Kidney (tissue), 14 donors: Measurements from ENCODE around the gene CCDC57. TPM values are rescaled to one million over a fixed set of nuclear protein-coding genes. Genes with fewer than 3 reads are reported as not detected.
A peak's percentile ranks its signal among the peaks of the same experiment; 100 is the strongest.

Experiments used
- DNase-seq, 5 donors: peaks; one replicate each; pipeline ENCODE4 v3.0.0-alpha.2; 2013 to 2020
- FAIRE-seq: peaks from 2 replicates; lab custom pipeline; 2012; peaks lifted over from hg19 to GRCh38; lab: Jason Lieb, UNC
- H3K27ac ChIP-seq, 2 donors: one replicate each; pipeline ENCODE4 v1.7.0; 2013; ENCODE audit warnings: low read depth in 2 of 2, low read length in 2 of 2, inconsistent platforms in 1 of 2
- H3K27me3 ChIP-seq: one replicate; pipeline ENCODE4 v1.7.1; 2013; ENCODE audit warnings: low read length, inconsistent platforms; ENCODE audit not compliant: control insufficient read depth, insufficient read depth
- H3K36me3 ChIP-seq, 3 donors: one replicate each; pipeline versions ENCODE4 v1.7.0 to v1.7.1; 2013; ENCODE audit warnings: low read length in 3 of 3, control low read depth in 1 of 3, inconsistent platforms in 1 of 3; ENCODE audit not compliant: insufficient read depth in 3 of 3, control insufficient read depth in 2 of 3
- H3K4me1 ChIP-seq, 3 donors: one replicate each; pipeline versions ENCODE4 v1.7.0 to v1.7.1; 2013; ENCODE audit warnings: low read length in 3 of 3, inconsistent platforms in 1 of 3, low read depth in 1 of 3; ENCODE audit not compliant: control insufficient read depth in 2 of 3, insufficient read depth in 2 of 3
- H3K4me3 ChIP-seq, 3 donors: one replicate each; pipeline versions ENCODE4 v1.7.0 to v1.8.1; 2013; ENCODE audit warnings: low read length in 3 of 3, control low read depth in 1 of 3, inconsistent platforms in 1 of 3
- H3K9ac ChIP-seq, 3 donors: one replicate each; pipeline versions ENCODE4 v1.7.0 to v1.7.1; 2013; ENCODE audit warnings: low read length in 3 of 3, control low read depth in 1 of 3, inconsistent platforms in 1 of 3
- H3K9me3 ChIP-seq, 3 donors: one replicate each; pipeline versions ENCODE4 v1.7.0 to v1.7.1; 2013; ENCODE audit warnings: low read length in 3 of 3, control low read depth in 1 of 3, inconsistent platforms in 1 of 3; ENCODE audit not compliant: control insufficient read depth in 2 of 3, insufficient read depth in 1 of 3
- intact Hi-C: fragments of 100-400 bp; cut with DNase I; formaldehyde crosslinking; loops from one replicate; pipeline ENCODE4 v1.11.1; 2022
- polyA plus RNA-seq: library from polyadenylated mRNA; stranded (reverse); fragments of 350-450 nt; fragmentation: Illumina TruSeq; extraction: RNeasy Lipid Tissue Mini Kit (QIAGEN cat#74804); gene quantifications from one replicate; pipeline ENCODE4 v1.2.3, GENCODE V29; 2014; ENCODE audit warnings: low read depth, low replicate concordance; ENCODE audit not compliant: insufficient read depth
- total RNA-seq: library from RNA; stranded (reverse); fragmentation: NEBNext Ultra II Directional; extraction: Animal tissue kit (Norgen Biotek cat#: 25700); gene quantifications from one replicate; pipeline ENCODE4 v1.2.1, GENCODE V29; 2021
- TF ChIP-seq, protein P1 (sequence below): IDR thresholded peaks from 3 replicates; pipeline ENCODE4 v1.5.1; 2012; ENCODE audit warnings: mild to moderate bottlenecking, moderate library complexity, borderline replicate concordance; ENCODE audit not compliant: insufficient read depth; ENCODE audit errors: extremely low read depth
- donor health status: control.
- donor health status: control.
- donor health status: control.
- donor health status: control.
- donor health status: control.
- donor health status: DM: yes; HTN: yes; CAD: no.
- donor health status: Normal renal cell carcinoma (clear cell type).

Gene CCDC57
- total and polyA plus RNA-seq, 2 donors from 2014 or later, result 46.7 to 79.4 TPM

DNA sequence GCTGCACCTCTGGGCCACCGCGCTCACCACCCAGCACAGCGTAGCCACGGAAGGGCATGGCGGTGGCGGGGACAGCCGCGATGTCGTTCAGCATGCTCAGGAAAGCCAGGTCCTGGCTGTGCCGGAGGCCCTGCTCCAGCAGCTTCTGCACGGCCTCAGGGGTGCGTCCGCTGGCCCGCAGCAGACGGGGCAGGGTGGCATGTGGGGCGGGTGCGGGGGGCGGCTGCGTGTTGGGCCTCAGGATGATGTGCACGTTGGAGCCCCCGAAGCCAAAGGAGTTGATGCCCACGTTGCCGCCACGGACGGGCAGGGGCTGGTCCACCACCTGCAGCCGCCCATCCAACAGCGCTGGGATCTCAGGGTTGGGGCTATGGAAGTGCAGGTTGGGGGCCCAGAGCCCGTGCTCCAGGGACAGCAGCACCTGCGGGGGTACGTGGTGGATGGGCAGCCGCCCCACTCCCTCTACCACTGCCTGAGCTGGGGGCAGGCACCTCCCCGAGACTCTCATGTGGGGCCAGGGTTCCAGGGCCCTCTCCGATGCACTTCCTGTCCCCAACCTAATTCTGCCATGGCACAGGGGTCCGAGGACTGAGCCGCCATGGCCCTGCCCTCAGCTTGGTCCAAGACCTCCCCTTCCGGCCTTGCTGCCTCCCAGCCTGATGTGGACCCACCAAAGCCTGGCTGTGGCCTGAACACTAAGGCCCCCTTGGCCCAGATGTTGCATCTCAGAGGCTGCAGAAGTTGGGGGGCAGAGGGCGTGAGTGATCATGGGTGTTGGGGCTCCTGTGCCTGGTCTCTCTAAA is 121.2 kb downstream of the CCDC57 start:
- no peak for FAIRE-seq
- TF ChIP-seq, protein P1, sequence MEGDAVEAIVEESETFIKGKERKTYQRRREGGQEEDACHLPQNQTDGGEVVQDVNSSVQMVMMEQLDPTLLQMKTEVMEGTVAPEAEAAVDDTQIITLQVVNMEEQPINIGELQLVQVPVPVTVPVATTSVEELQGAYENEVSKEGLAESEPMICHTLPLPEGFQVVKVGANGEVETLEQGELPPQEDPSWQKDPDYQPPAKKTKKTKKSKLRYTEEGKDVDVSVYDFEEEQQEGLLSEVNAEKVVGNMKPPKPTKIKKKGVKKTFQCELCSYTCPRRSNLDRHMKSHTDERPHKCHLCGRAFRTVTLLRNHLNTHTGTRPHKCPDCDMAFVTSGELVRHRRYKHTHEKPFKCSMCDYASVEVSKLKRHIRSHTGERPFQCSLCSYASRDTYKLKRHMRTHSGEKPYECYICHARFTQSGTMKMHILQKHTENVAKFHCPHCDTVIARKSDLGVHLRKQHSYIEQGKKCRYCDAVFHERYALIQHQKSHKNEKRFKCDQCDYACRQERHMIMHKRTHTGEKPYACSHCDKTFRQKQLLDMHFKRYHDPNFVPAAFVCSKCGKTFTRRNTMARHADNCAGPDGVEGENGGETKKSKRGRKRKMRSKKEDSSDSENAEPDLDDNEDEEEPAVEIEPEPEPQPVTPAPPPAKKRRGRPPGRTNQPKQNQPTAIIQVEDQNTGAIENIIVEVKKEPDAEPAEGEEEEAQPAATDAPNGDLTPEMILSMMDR, result no peak
- Histone ChIP-seq H3K36me3 (peaks cover 0 to 14% (median 4%) of the 10 kb centered on the region in 3 donors), H3K9ac (no peak overlapping the region), H3K27ac (no peak overlapping the region), H3K27me3 (no peaks in the 10 kb centered on the region), H3K9me3 (no peaks in the 10 kb centered on the region), H3K4me1 (peaks cover 0 to 3% (median 1%) of the 10 kb centered on the region in 3 donors), H3K4me3 (no peak overlapping the region)
- DNase-seq, result peak in 1 of 5 donors; percentile 72
- intact Hi-C loops, result no loop called here

DNA sequence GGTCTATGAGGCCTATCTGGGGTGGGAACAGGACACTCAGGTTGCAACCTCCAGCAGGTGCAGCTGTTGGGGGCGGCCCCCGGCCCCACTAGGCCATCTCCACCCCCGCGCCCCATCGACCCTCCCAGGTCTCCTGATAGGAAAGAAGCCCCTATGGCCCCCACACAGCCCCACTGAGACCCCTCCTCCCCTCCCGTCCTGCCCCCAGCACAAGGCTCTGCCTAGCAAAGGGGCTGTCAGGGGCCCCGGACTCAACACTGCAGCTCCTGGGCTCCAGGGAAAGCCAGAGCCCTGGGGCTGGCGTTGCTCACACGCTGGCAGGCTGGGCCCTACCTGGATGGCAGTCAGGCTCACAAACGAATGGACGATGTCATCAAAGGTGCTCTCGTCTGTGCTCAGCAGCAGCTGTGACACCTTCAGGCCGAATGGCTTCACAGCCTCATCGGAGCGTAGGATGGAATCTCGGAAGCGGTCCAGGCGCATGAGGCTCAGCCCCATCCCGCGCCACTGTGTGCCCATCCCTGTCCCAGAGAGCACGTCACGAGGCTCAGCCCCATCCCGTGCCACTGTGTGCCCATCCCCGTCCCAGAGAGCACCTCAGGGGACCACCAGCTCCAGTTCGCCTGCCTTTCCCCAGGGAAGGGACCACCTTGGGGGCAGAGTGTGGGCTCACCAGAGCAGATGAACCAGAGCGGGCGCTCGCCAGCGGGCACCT is 121.9 kb downstream of the CCDC57 start:
- peak in 1 of 5 donors; percentile 65 for DNase-seq

DNA sequence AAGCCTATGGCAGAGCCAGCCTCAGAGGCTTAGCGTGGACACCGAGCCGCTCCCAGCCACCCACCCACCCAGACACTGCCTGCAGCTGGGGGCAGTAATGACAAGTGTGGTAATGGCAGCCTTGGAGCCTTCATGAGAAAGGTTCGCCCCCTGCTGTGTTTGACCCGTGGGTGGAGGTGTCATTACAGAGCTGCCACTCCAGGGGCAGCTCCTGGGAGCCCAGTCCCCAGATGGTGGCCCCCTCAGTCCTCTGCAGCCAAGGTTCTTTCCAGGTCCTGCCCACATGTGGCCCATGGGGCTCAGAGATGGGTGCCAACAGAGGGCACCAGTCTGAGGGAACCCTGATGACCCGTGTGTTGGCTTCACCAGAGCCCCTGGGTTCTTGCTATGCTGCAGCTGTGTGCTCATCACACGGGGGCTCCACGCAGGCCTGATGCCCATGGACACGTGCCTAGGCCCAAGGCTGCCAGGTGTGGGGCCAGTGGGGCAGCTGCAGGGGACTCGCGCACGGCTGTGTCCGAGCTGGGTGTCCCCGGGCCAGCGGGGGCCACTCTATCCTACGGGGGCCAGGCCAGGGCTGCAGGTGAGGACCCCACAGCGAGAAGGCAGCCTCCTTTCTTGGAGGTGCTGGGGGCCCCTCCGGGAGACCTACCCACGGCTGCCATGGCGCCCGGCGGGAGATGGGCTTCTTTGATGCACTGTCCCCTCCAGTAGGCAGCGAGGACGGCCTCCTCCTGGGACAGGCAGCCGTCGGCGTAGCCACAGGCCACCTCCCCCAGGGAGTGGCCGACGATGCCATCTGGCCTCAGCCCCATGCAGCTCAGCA is 122.7 kb downstream of the CCDC57 start:
- no peaks in the 10 kb centered on the region for H3K9me3 ChIP-seq
- TF ChIP-seq, protein P1, result no peak
- no peak overlapping the region for H3K4me3 ChIP-seq
- H3K27ac ChIP-seq, result no peak overlapping the region
- peaks cover 0 to 7% (median 2%) of the 10 kb centered on the region in 3 donors for H3K36me3 ChIP-seq
- H3K27me3 ChIP-seq, result no peaks in the 10 kb centered on the region
- DNase-seq, result peak in 1 of 5 donors; percentile 68
- intact Hi-C loops, result no loop called here
- no peaks in the 10 kb centered on the region for H3K4me1 ChIP-seq
- FAIRE-seq, result no peak
- no peak overlapping the region for H3K9ac ChIP-seq

More for the DNA sequence above, 121.9 kb downstream of the CCDC57 start:
- no peak for FAIRE-seq
- intact Hi-C loops, result no loop called here
- Histone ChIP-seq H3K27me3 (no peaks in the 10 kb centered on the region), H3K4me1 (no peaks in the 10 kb centered on the region), H3K9me3 (no peaks in the 10 kb centered on the region), H3K9ac (no peak overlapping the region), H3K36me3 (peaks cover 0 to 14% (median 4%) of the 10 kb centered on the region in 3 donors), H3K27ac (no peak overlapping the region), H3K4me3 (no peak overlapping the region)
- TF ChIP-seq, protein P1, result no peak
